Measurements from ENCODE around the gene OR6C76.

DNA sequence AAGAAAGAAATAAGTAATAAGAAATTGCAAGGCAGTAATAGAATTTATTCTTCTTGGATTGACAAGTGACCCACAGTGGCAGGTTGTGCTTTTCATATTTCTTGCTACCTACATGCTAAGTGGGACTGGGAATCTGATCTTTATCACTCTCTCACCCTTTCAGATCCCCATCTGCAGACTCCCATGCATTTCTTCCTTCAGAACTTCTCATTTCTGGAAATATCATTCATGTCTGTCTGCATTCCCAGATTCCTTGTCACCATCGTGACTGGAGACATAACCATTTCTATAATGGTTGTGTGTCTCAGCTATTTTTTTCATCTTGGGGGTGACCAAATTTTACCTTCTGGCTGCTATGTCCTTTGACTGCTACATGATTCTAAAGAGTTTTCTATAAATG lies 29.7 kb upstream of the OR6C76 start:
- TF ChIP-seq, protein P1, sequence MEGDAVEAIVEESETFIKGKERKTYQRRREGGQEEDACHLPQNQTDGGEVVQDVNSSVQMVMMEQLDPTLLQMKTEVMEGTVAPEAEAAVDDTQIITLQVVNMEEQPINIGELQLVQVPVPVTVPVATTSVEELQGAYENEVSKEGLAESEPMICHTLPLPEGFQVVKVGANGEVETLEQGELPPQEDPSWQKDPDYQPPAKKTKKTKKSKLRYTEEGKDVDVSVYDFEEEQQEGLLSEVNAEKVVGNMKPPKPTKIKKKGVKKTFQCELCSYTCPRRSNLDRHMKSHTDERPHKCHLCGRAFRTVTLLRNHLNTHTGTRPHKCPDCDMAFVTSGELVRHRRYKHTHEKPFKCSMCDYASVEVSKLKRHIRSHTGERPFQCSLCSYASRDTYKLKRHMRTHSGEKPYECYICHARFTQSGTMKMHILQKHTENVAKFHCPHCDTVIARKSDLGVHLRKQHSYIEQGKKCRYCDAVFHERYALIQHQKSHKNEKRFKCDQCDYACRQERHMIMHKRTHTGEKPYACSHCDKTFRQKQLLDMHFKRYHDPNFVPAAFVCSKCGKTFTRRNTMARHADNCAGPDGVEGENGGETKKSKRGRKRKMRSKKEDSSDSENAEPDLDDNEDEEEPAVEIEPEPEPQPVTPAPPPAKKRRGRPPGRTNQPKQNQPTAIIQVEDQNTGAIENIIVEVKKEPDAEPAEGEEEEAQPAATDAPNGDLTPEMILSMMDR (IDR thresholded peaks at IDR 0.05; ENCODE audit: low read length): no peak
- TF ChIP-seq EZH2 (optimal IDR thresholded peaks at IDR 0.05; ENCODE audit: low read depth, low read length): no peak
- no peak for TF ChIP-seq EZH2phosphoT487 (IDR thresholded peaks at IDR 0.05; ENCODE audit: low read length)
